Body of pancreas (tissue), 4 donors: Measurements from ENCODE around the gene NRF1. TPM values are rescaled to one million over a fixed set of nuclear protein-coding genes. Genes with fewer than 3 reads are reported as not detected.

Experiments used
- ATAC-seq: fragments of 150-250 bp; one replicate; pipeline ENCODE4 v1.9.1; 2016
- DNase-seq, 4 donors: peaks; one replicate each; pipeline ENCODE4 v3.0.0-alpha.2; 2019
- H3K27ac ChIP-seq, 4 donors: fragments of 200-600 bp; sonication (generic); 1 replicate in 3 of 4; 2 replicates in 1 of 4; pipeline versions ENCODE4 v1.5.1 to v1.6.1; 2016 to 2019; ENCODE audit warnings: mild to moderate bottlenecking in 1 of 4, mixed read lengths in 1 of 4, moderate library complexity in 1 of 4
- H3K27me3 ChIP-seq, 2 donors: fragments of 200-600 bp; sonication (generic); one replicate each; pipeline ENCODE4 v1.6.0; 2016; ENCODE audit warnings: mild to moderate bottlenecking in 1 of 2
- H3K36me3 ChIP-seq, 2 donors: fragments of 200-600 bp; sonication (generic); replicated peaks in 1 of 2; 2 replicates each; pipeline ENCODE4 v1.5.1; 2016; ENCODE audit warnings: low read depth in 2 of 2; ENCODE audit not compliant: insufficient read depth in 1 of 2
- H3K4me1 ChIP-seq: fragments of 200-600 bp; sonication (generic); one replicate; pipeline ENCODE4 v1.6.0; 2016
- H3K4me3 ChIP-seq, 2 donors: fragments of 200-600 bp; sonication (generic); 1 replicate in 1 of 2; 2 replicates in 1 of 2; pipeline ENCODE4 v1.5.1; 2016 to 2019
- H3K9me3 ChIP-seq, 3 donors: fragments of 200-600 bp; sonication (generic); 1 replicate in 2 of 3; 2 replicates in 1 of 3; pipeline ENCODE4 v1.5.1; 2016
- CTCF ChIP-seq, 7 experiments: fragments of 450-650 bp in 4 of 7; fragments of 200-600 bp in 3 of 7; sonication (generic) in 3 of 7; IDR thresholded peaks; one replicate each; pipeline ENCODE4 v1.5.1; 2016 to 2019; ENCODE audit warnings: antibody characterized with exemption in 7 of 7
- POLR2A ChIP-seq, 3 donors: fragments of 450-650 bp; IDR thresholded peaks; one replicate each; pipeline ENCODE4 v1.6.1; 2016; ENCODE audit warnings: antibody characterized with exemption in 3 of 3, mild to moderate bottlenecking in 2 of 3
- WGBS, 2 donors: methylation state at CpG; one replicate each; pipeline ENCODE4 v1.1.5; 2017; 5-methylcytosine and 5-hydroxymethylcytosine counted together
- intact Hi-C: fragments of 100-400 bp; cut with DNase I; formaldehyde crosslinking; loops from one replicate; pipeline ENCODE4 v1.15.1; 2023
- total RNA-seq, 2 donors: library from RNA; depleted of rRNA; stranded (reverse); fragments of >200 nt; gene quantifications; one replicate each; pipeline ENCODE4 v1.1.0, GENCODE V29; 2016

The NRF1 gene
- total RNA-seq, 2 donors from 2014 or later, result 10.1 to 11.9 TPM

- 88 to 91% methylated on average over 6 of the region's 6 CpGs for WGBS, 2 donors
- Histone ChIP-seq H3K9me3 (no peaks in the 10 kb centered on the region), H3K4me1 (no peaks in the 10 kb centered on the region), H3K36me3 (no peaks in the 10 kb centered on the region), H3K27ac (no peak overlapping the region), H3K27me3 (no peaks in the 10 kb centered on the region), H3K4me3 (no peak overlapping the region)
- intact Hi-C loops, result no loop called here
- ATAC-seq (no peak), DNase-seq (no peak)
- TF ChIP-seq CTCF (IDR thresholded peaks at IDR 0.05) (no peak), POLR2A (IDR thresholded peaks at IDR 0.05) (no peak)
Measured at GRCh38 chr7:129752760-129753159, 141.2 kb downstream of the NRF1 start.

- no peak overlapping the region for H3K27ac ChIP-seq
- DNase-seq, result no peak
- ATAC-seq, result no peak
- TF ChIP-seq CTCF (IDR thresholded peaks at IDR 0.05) (no peak), POLR2A (IDR thresholded peaks at IDR 0.05) (no peak)
- H3K4me1 ChIP-seq, result no peaks in the 10 kb centered on the region
- intact Hi-C loops, result no loop called here
- no peaks in the 10 kb centered on the region for H3K9me3 ChIP-seq
- no peak overlapping the region for H3K4me3 ChIP-seq
- 86 to 95% methylated on average over 2 of the region's 2 CpGs for WGBS, 2 donors
- H3K36me3 ChIP-seq, result no peaks in the 10 kb centered on the region
- H3K27me3 ChIP-seq, result no peaks in the 10 kb centered on the region
Measured at GRCh38 chr7:129754406-129754805, 142.9 kb downstream of the NRF1 start.

GRCh38 chr7:129757991-129758390 is 146.5 kb downstream of the NRF1 start:
- no peak for ATAC-seq
- no peaks in the 10 kb centered on the region for H3K9me3 ChIP-seq

GRCh38 chr7:129762387-129762969 is 151.0 kb downstream of the NRF1 start:
- Histone ChIP-seq H3K27me3 (no peaks in the 10 kb centered on the region), H3K36me3 (no peaks in the 10 kb centered on the region), H3K9me3 (no peaks in the 10 kb centered on the region), H3K27ac (no peak overlapping the region), H3K4me3 (no peak overlapping the region), H3K4me1 (no peaks in the 10 kb centered on the region)
- intact Hi-C loops, result no loop called here
- WGBS, 2 donors, result 91 to 96% methylated on average over 15 to 49 of the region's 52 CpGs
- ATAC-seq (no peak), DNase-seq (no peak)
- TF ChIP-seq POLR2A (IDR thresholded peaks at IDR 0.05) (no peak), CTCF (IDR thresholded peaks at IDR 0.05) (no peak)

More at GRCh38 chr7:129757991-129758390, 146.5 kb downstream of the NRF1 start:
- 96 to 97% methylated on average over 5 of the region's 5 CpGs for WGBS, 2 donors
- intact Hi-C loops, result no loop called here
- TF ChIP-seq POLR2A (IDR thresholded peaks at IDR 0.05) (no peak), CTCF (IDR thresholded peaks at IDR 0.05) (no peak)
- H3K36me3 ChIP-seq, result no peaks in the 10 kb centered on the region
- no peak overlapping the region for H3K4me3 ChIP-seq
- DNase-seq, result no peak
- no peaks in the 10 kb centered on the region for H3K4me1 ChIP-seq
- no peaks in the 10 kb centered on the region for H3K27me3 ChIP-seq
- no peak overlapping the region for H3K27ac ChIP-seq
